GM12878 (cell line): ENCODE data around the gene PUSL1. TPM values are rescaled to one million over a fixed set of nuclear protein-coding genes. Genes with fewer than 3 reads are reported as not detected.

Source experiments
- ATAC-seq: fragments of 200-7000 bp; cut with Tn5 transposase; 3 replicates; pipeline ENCODE4 v1.9.1; 2020; ENCODE audit warnings: mild to moderate bottlenecking, moderate library complexity
- BruUV-seq: library from RNA; stranded (reverse); fragments of 400-500 nt; replicated peaks from 2 replicates; lab custom pipeline; 2021; lab: Mats Ljungman, UMichigan
- CTCF ChIA-PET: fragments of 300-600 bp; sonication (Branson Sonifier 250); formaldehyde crosslinking; extraction: SDS; loops from one replicate; lab custom pipeline; 2021; ENCODE audit warnings: inconsistent platforms; lab: Yijun Ruan, JAX
- POLR2A ChIA-PET: fragments of 350-600 bp; formaldehyde crosslinking; extraction: SDS; loops from one replicate; lab custom pipeline; 2021; ENCODE audit warnings: inconsistent platforms; lab: Charles Lee
- RAD21 ChIA-PET: fragments of 300-600 bp; sonication (Branson Sonifier 250); formaldehyde crosslinking; loops from one replicate; lab custom pipeline; 2023; ENCODE audit warnings: antibody characterized with exemption; ENCODE audit not compliant: unreplicated experiment; lab: Charles Lee
- SMC1A ChIA-PET: fragments of 300-600 bp; sonication (Branson Sonifier 250); formaldehyde crosslinking; loops from one replicate; lab custom pipeline; 2023; ENCODE audit not compliant: unreplicated experiment, uncharacterized antibody; lab: Charles Lee
- DNase-seq: peaks from one replicate; pipeline ENCODE4 v3.0.0-alpha.2; 2011; ENCODE audit warnings: low read depth, low spot score
- FAIRE-seq: peaks from 3 replicates; lab custom pipeline; 2011; peaks lifted over from hg19 to GRCh38; lab: Jason Lieb, UNC
- H2AFZ ChIP-seq: 2 replicates; pipeline ENCODE4 v1.6.0; 2011; ENCODE audit warnings: low read depth, low read length, control low read depth; ENCODE audit not compliant: control insufficient read depth
- H3K27ac ChIP-seq: 2 replicates; pipeline ENCODE4 v1.5.1; 2011; ENCODE audit warnings: control low read depth; ENCODE audit not compliant: control insufficient read depth, insufficient read depth
- H3K27me3 ChIP-seq, 2 experiments: replicated peaks in 1 of 2; 2 replicates each; pipeline versions ENCODE4 v1.6.0 to v1.6.1; 2011; ENCODE audit warnings: low read length in 1 of 2; ENCODE audit not compliant: control insufficient read depth in 2 of 2, insufficient read depth in 2 of 2
- H3K36me3 ChIP-seq, 2 experiments: 2 replicates each; pipeline ENCODE4 v1.5.1; 2011; ENCODE audit warnings: low read length in 1 of 2; ENCODE audit not compliant: control insufficient read depth in 2 of 2, insufficient read depth in 2 of 2
- H3K4me1 ChIP-seq: 2 replicates; pipeline ENCODE4 v1.6.1; 2011; ENCODE audit warnings: mild to moderate bottlenecking, low read length, moderate library complexity, mixed read lengths; ENCODE audit not compliant: control insufficient read depth, insufficient read depth
- H3K4me2 ChIP-seq: 2 replicates; pipeline ENCODE4 v1.6.0; 2011; ENCODE audit warnings: control low read depth; ENCODE audit not compliant: control insufficient read depth, insufficient read depth
- H3K4me3 ChIP-seq: fragments of 200-600 bp; sonication (generic); 2 replicates; pipeline ENCODE4 v1.5.1; 2016
- H3K79me2 ChIP-seq: 2 replicates; pipeline ENCODE4 v1.6.0; 2011; ENCODE audit warnings: low read length; ENCODE audit not compliant: control insufficient read depth, insufficient read depth
- H3K9ac ChIP-seq: 2 replicates; pipeline ENCODE4 v1.8.0; 2011; ENCODE audit warnings: low read length, control low read depth, mixed read lengths; ENCODE audit not compliant: control insufficient read depth, insufficient read depth
- H3K9me3 ChIP-seq: replicated peaks from 3 replicates; pipeline ENCODE4 v1.5.1; 2011; ENCODE audit warnings: mild to moderate bottlenecking, low read length; ENCODE audit not compliant: control insufficient read depth, insufficient read depth
- H4K20me1 ChIP-seq: 2 replicates; pipeline ENCODE4 v1.6.0; 2011; ENCODE audit not compliant: control insufficient read depth, insufficient read depth
- CHD4 ChIP-seq: fragments of 200-600 bp; sonication (generic); IDR thresholded peaks from 2 replicates; pipeline ENCODE4 v1.6.1; 2016; ENCODE audit warnings: mild to moderate bottlenecking
- HCFC1 ChIP-seq: fragments of 150-350 bp; IDR thresholded peaks from 2 replicates; pipeline ENCODE4 v1.6.1; 2014; ENCODE audit warnings: low read length
- WGBS: methylation state at CpG from one replicate; pipeline ENCODE4 v1.1.6; 2016; ENCODE audit warnings: low lambda C conversion rate; ENCODE audit not compliant: insufficient replicate concordance, insufficient coverage; ENCODE audit errors: missing lambda C conversion rate; 5-methylcytosine and 5-hydroxymethylcytosine counted together
- in situ Hi-C: fragments of 300-500 bp; cut with MboI; formaldehyde crosslinking; loops from 9 replicates; pipeline ENCODE4 v1.14.3; 2018; ENCODE audit warnings: mixed read lengths
- intact Hi-C: fragments of 100-400 bp; cut with micrococcal nuclease; formaldehyde crosslinking; loops from one replicate; pipeline ENCODE4 v1.14.2; 2022; ENCODE audit not compliant: unreplicated experiment
- polyA plus RNA-seq, 11 experiments: library from polyadenylated mRNA; depleted of rRNA in 4 of 11; unstranded in 6 of 11; stranded (reverse) in 5 of 11; fragments of >200 nt; fragmentation: Nextera tagmentation in 4 of 11; fragmentation: Illumina TruSeq in 1 of 11; extraction: Ambion mirVana in 4 of 11; extraction: Trizol in 1 of 11; gene quantifications; 1 replicate in 1 of 11; 2 replicates in 10 of 11; pipeline versions ENCODE4 v1.2.1 to v1.2.3, GENCODE V29; 2011 to 2016; ENCODE audit warnings: inconsistent platforms in 2 of 11, missing spikeins in 2 of 11, low read depth in 1 of 11
- total RNA-seq, 4 experiments: library from RNA; depleted of rRNA in 3 of 4; stranded (reverse); fragments of >200 nt in 3 of 4; fragmentation: Illumina TruSeq in 1 of 4; extraction: Trizol in 1 of 4; gene quantifications; 2 replicates each; pipeline versions ENCODE4 v1.2.1 to v1.2.3, GENCODE V29; 2013 to 2021
- TF ChIP-seq, protein P1 (sequence below): fragments of 450-650 bp; IDR thresholded peaks from 2 replicates; pipeline ENCODE4 v1.6.1; 2017; ENCODE audit warnings: mild to moderate bottlenecking, moderate library complexity

Gene PUSL1
- total and polyA plus RNA-seq, 10 of the 15 experiments (the other 5 are each of a cell fraction or from before 2014, with no cell fraction given), result 0.16 to 28.4 (median 15.1) TPM

DNA sequence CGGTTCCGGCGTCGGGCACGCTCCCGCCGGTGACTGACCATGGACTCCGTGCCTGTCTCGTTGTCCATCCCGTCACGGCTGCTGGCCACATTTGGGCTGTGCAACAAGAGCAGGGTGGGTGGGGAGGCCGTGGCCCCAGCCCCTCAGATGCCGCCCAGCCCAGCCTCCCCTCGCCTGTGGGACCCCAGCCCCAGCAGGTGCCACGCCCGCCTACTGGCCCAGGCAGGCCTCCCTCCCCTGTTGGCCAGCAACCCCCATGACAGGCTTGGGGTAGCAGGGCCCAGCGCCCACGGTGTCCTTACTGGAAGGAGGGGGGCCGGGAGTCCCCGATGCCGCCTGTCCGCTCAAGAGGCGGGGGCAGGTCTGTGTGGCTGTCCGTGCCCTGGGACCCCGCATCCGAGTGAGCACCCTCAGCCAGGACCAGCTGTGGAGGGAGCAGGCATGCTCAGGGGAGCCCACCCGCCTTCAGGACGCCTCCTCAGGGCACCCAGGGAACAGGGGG is 33.7 kb downstream of the PUSL1 start:
- in situ Hi-C loops, result no loop called here
- ChIA-PET CTCF (no interaction called here), SMC1A (no interaction called here), POLR2A (no interaction called here), RAD21 (no interaction called here)
- ATAC-seq (no peak), FAIRE-seq (no peak), DNase-seq (no peak)
- Histone ChIP-seq H3K27me3 (no peaks in the 10 kb centered on the region), H3K36me3 (peaks cover 0 to 5% of the 10 kb centered on the region in 2 experiments), H3K4me3 (no peak overlapping the region), H3K27ac (no peak overlapping the region), H3K9ac (no peak overlapping the region), H3K9me3 (no peaks in the 10 kb centered on the region), H3K4me1 (no peaks in the 10 kb centered on the region), H3K4me2 (no peak overlapping the region), H3K79me2 (no peaks in the 10 kb centered on the region; the same call in none of the 2 replicates), H4K20me1 (no peaks in the 10 kb centered on the region), H2AFZ (no peak overlapping the region)
- WGBS, result 96% methylated on average over 28 of the region's 28 CpGs
- intact Hi-C loops, result no loop called here
- BruUV-seq, result no TSS peak
- TF ChIP-seq CHD4, result no peak
- TF ChIP-seq HCFC1, result no peak
- TF ChIP-seq, protein P1, sequence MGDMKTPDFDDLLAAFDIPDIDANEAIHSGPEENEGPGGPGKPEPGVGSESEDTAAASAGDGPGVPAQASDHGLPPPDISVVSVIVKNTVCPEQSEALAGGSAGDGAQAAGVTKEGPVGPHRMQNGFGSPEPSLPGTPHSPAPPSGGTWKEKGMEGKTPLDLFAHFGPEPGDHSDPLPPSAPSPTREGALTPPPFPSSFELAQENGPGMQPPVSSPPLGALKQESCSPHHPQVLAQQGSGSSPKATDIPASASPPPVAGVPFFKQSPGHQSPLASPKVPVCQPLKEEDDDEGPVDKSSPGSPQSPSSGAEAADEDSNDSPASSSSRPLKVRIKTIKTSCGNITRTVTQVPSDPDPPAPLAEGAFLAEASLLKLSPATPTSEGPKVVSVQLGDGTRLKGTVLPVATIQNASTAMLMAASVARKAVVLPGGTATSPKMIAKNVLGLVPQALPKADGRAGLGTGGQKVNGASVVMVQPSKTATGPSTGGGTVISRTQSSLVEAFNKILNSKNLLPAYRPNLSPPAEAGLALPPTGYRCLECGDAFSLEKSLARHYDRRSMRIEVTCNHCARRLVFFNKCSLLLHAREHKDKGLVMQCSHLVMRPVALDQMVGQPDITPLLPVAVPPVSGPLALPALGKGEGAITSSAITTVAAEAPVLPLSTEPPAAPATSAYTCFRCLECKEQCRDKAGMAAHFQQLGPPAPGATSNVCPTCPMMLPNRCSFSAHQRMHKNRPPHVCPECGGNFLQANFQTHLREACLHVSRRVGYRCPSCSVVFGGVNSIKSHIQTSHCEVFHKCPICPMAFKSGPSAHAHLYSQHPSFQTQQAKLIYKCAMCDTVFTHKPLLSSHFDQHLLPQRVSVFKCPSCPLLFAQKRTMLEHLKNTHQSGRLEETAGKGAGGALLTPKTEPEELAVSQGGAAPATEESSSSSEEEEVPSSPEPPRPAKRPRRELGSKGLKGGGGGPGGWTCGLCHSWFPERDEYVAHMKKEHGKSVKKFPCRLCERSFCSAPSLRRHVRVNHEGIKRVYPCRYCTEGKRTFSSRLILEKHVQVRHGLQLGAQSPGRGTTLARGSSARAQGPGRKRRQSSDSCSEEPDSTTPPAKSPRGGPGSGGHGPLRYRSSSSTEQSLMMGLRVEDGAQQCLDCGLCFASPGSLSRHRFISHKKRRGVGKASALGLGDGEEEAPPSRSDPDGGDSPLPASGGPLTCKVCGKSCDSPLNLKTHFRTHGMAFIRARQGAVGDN, result no peak
